Activated naive CD4-positive, alpha-beta T cell treated with anti-CD3 and anti-CD28 coated beads, Interleukin-2, amount 50 U/mL, for 16 hours (primary cell): ENCODE data around the gene IRF3.
A peak's percentile ranks its signal among the peaks of the same experiment; 100 is the strongest.

ENCODE experiments used
- DNase-seq: peaks from one replicate; pipeline ENCODE4 v3.0.0-alpha.2; 2020

The IRF3 gene

GRCh38 chr19:49665036-49665350 is 664 bp downstream of the IRF3 start:
- no peak for DNase-seq

GRCh38 chr19:49664171-49665035 is 1.3 kb downstream of the IRF3 start:
- peak; percentile 90 for DNase-seq

GRCh38 chr19:49663224-49663623 is 2.4 kb downstream of the IRF3 start:
- DNase-seq = no peak

- DNase-seq = no peak
Observed at GRCh38 chr19:49662011-49662410, 3.6 kb downstream of the IRF3 start.

- DNase-seq = no peak
Observed at GRCh38 chr19:49660338-49660961, 5.2 kb downstream of the IRF3 start.

- DNase-seq = no peak
Observed at GRCh38 chr19:49658566-49659442, 6.9 kb downstream of the IRF3 start.

GRCh38 chr19:49658139-49658517 is 7.5 kb downstream of the IRF3 start:
- DNase-seq = no peak

GRCh38 chr19:49657493-49658138 is 8.0 kb downstream of the IRF3 start:
- DNase-seq = no peak

- DNase-seq = no peak
Observed at GRCh38 chr19:49656456-49657109, 9.1 kb downstream of the IRF3 start.

GRCh38 chr19:49655570-49656455 is 9.8 kb downstream of the IRF3 start:
- no peak for DNase-seq

- no peak for DNase-seq
Observed at GRCh38 chr19:49654581-49654980, 11.1 kb downstream of the IRF3 start.

- DNase-seq = no peak
Observed at GRCh38 chr19:49653466-49653806, 12.2 kb downstream of the IRF3 start.

GRCh38 chr19:49652551-49653465 is 12.8 kb downstream of the IRF3 start:
- no peak for DNase-seq

- DNase-seq = no peak
Observed at GRCh38 chr19:49651820-49652550, 13.7 kb downstream of the IRF3 start.

- no peak for DNase-seq
Observed at GRCh38 chr19:49651029-49651819, 14.4 kb downstream of the IRF3 start.

- DNase-seq = no peak
Observed at GRCh38 chr19:49646586-49646985, 19.1 kb downstream of the IRF3 start.

- DNase-seq = no peak
Observed at GRCh38 chr19:49645995-49646394, 19.7 kb downstream of the IRF3 start.

GRCh38 chr19:49645592-49645991 is 20.1 kb downstream of the IRF3 start:
- no peak for DNase-seq

- DNase-seq = no peak
Observed at GRCh38 chr19:49643466-49643865, 22.2 kb downstream of the IRF3 start.
